HEK293T (cell line): Measurements from ENCODE around the gene GRID1.

Source experiments
- CTCF ChIA-PET: fragments of 350-600 bp; formaldehyde crosslinking; extraction: SDS; loops from one replicate; lab custom pipeline; 2021; ENCODE audit warnings: antibody characterized with exemption, inconsistent platforms; lab: Yijun Ruan, JAX
- POLR2A ChIA-PET: fragments of 350-600 bp; formaldehyde crosslinking; extraction: SDS; loops from one replicate; lab custom pipeline; 2020; ENCODE audit warnings: antibody characterized with exemption, inconsistent platforms; lab: Yijun Ruan, JAX
- DNase-seq: peaks from one replicate; pipeline ENCODE4 v3.0.0; 2012; ENCODE audit warnings: mixed read lengths; ENCODE audit errors: extremely low spot score
- ARNT ChIP-seq: fragments of 450-650 bp; IDR thresholded peaks from 2 replicates; pipeline ENCODE4 v1.6.1; 2017; ENCODE audit warnings: mild to moderate bottlenecking
- BHLHE40 ChIP-seq: fragments of 450-650 bp; IDR thresholded peaks from 2 replicates; pipeline ENCODE4 v1.6.1; 2016; ENCODE audit warnings: mild to moderate bottlenecking, moderate library complexity, borderline replicate concordance
- CTBP1 ChIP-seq: fragments of 450-650 bp; IDR thresholded peaks from 2 replicates; pipeline ENCODE4 v1.6.1; 2016; ENCODE audit warnings: borderline replicate concordance
- ELF4 ChIP-seq: fragments of 450-650 bp; IDR thresholded peaks from 2 replicates; pipeline ENCODE4 v1.6.1; 2017; ENCODE audit warnings: antibody characterized with exemption
- FOXA1 ChIP-seq: fragments of 450-650 bp; IDR thresholded peaks from 2 replicates; pipeline ENCODE4 v1.6.1; 2016; ENCODE audit warnings: mild to moderate bottlenecking
- FOXK2 ChIP-seq: fragments of 450-650 bp; IDR thresholded peaks from 2 replicates; pipeline ENCODE4 v1.6.1; 2016; ENCODE audit warnings: mild to moderate bottlenecking
- FOXM1 ChIP-seq: fragments of 450-650 bp; IDR thresholded peaks from 2 replicates; pipeline ENCODE4 v1.6.1; 2017; ENCODE audit warnings: mild to moderate bottlenecking, borderline replicate concordance
- HDGF ChIP-seq: fragments of 450-650 bp; IDR thresholded peaks from 2 replicates; pipeline ENCODE4 v1.6.1; 2017; ENCODE audit warnings: antibody characterized with exemption, borderline replicate concordance
- L3MBTL2 ChIP-seq: fragments of 450-650 bp; conservative IDR thresholded peaks from 2 replicates; pipeline ENCODE4 v1.6.1; 2016; ENCODE audit warnings: mild to moderate bottlenecking
- LEF1 ChIP-seq: fragments of 450-650 bp; IDR thresholded peaks from 2 replicates; pipeline ENCODE4 v1.6.1; 2017; ENCODE audit warnings: mild to moderate bottlenecking, borderline replicate concordance
- NFRKB ChIP-seq: fragments of 450-650 bp; IDR thresholded peaks from 2 replicates; pipeline ENCODE4 v1.6.1; 2016; ENCODE audit warnings: mild to moderate bottlenecking, moderate library complexity
- SP1 ChIP-seq: fragments of 450-650 bp; IDR thresholded peaks from 2 replicates; pipeline ENCODE4 v1.6.1; 2017
- SUZ12 ChIP-seq: fragments of 450-650 bp; IDR thresholded peaks from 2 replicates; pipeline ENCODE4 v1.6.1; 2016; ENCODE audit warnings: mild to moderate bottlenecking
- TARDBP ChIP-seq: fragments of 450-650 bp; IDR thresholded peaks from 2 replicates; pipeline ENCODE4 v1.6.1; 2016
- ZNF384 ChIP-seq: fragments of 450-650 bp; IDR thresholded peaks from 2 replicates; pipeline ENCODE4 v1.6.1; 2016
- TF ChIP-seq, protein P1 (sequence below): fragments of 450-650 bp; IDR thresholded peaks from 2 replicates; pipeline ENCODE4 v1.6.1; 2016

GRID1 gene

DNA sequence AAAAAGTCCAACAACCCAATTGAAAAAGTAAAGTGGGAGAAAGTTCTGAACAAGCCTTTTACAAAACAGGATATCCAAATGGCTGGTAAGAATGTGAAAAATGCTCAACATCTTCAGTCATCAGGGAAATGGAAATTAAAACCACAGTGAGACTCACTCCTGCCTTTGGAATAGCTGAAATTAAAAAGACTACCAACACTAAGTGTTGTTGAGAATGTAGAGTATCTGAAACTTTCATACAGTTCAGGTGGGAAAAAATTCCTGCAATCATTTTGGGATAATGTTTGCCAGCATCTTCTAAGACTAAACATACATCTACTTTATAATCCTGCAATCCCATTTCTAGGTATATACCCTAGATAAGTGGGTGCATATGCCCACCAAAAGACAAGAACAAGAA, 395.1 kb downstream of the GRID1 start:
- ChIA-PET POLR2A (no interaction called here), CTCF (no interaction called here)
- no peak for TF ChIP-seq BHLHE40
- TF ChIP-seq FOXK2, result no peak
- TF ChIP-seq L3MBTL2, result no peak
- TF ChIP-seq ARNT, result no peak
- no peak for TF ChIP-seq LEF1
- no peak for TF ChIP-seq CTBP1
- DNase-seq, result no peak

DNA sequence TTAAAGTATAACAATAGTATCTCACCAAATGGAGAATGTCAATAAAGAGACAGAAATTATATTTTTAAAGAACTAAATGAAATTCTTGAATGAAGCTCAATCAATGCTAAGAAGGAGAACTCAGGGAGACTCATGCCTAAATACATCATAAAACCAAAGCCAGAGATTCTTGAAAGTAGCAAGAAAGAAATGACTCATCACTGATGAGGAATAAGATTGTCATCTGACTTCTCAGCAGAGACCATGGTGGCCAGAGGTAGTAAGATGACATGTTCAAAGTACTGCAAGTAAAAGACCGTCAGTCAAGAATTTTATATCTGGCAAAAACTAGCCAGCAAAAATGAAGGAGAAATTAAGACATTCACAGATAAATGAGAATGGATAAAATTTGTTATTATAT, 399.0 kb downstream of the GRID1 start:
- no peak for DNase-seq
- CTCF ChIA-PET, result no interaction called here
- no peak for TF ChIP-seq SUZ12
- no peak for TF ChIP-seq BHLHE40
- TF ChIP-seq FOXK2, result no peak
- no peak for TF ChIP-seq SP1
- TF ChIP-seq L3MBTL2, result no peak
- TF ChIP-seq, protein P1, sequence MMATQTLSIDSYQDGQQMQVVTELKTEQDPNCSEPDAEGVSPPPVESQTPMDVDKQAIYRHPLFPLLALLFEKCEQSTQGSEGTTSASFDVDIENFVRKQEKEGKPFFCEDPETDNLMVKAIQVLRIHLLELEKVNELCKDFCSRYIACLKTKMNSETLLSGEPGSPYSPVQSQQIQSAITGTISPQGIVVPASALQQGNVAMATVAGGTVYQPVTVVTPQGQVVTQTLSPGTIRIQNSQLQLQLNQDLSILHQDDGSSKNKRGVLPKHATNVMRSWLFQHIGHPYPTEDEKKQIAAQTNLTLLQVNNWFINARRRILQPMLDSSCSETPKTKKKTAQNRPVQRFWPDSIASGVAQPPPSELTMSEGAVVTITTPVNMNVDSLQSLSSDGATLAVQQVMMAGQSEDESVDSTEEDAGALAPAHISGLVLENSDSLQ, result no peak
- no peak for TF ChIP-seq LEF1
- TF ChIP-seq ZNF384, result no peak
- no peak for TF ChIP-seq TARDBP
- no peak for TF ChIP-seq ARNT
- TF ChIP-seq CTBP1, result no peak
- no peak for TF ChIP-seq ELF4
- TF ChIP-seq NFRKB, result no peak
- no peak for TF ChIP-seq FOXM1
- TF ChIP-seq HDGF, result no peak
- no peak for TF ChIP-seq FOXA1
- POLR2A ChIA-PET, result no interaction called here

DNA sequence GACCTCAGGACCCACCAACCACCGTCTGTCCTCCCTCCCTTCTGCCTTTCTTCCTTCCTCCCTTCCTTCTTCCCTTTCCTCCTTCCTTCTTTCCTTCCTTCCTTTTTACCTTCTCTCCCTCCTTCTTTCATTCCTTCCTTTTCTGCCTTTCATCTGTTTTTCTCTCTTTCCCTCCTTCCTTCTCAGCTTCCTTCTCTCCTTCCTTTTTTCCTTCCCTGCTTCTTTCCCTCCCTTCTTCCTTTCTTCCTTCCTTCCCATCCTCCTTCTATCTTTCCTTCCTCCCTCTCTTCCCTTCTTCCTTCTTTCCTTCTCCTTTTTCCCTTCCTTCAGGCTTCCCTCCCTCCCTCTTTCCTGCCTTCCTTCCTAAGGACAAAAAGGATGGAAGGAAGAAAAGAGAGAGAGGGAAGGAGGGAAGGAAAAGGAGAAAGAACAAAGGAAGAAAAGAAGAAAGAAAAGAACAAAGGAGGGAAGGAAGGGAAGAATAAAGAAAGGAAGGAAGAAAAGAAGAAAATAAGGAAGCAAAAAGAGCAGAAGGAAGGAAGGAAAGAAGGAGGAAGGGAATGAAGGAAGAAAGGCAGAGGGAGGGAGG, 405.0 kb downstream of the GRID1 start:
- POLR2A ChIA-PET, result no interaction called here
- no peak for DNase-seq
- TF ChIP-seq SP1 (no peak), FOXK2 (no peak), L3MBTL2 (no peak), BHLHE40 (no peak)
- TF ChIP-seq, protein P1, result no peak
- CTCF ChIA-PET, result no interaction called here

DNA sequence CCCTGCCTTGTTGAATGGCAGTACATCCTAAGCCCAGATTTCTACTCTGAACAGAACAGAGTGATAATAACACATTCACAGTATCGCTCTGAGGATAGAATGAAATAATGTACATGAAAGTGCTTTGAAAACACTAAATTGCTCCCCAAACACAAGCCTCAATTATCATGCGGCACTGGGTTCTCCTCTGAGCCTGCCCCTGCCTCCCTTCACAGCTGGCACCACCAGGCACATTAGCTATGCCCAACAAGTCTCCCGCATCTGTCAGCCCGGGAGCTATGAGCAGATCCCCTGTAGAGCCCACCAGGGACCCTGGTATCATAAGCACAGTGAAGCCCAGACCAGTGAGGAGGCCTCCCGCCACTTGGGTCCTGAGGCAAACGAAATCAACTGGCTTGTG, 405.5 kb downstream of the GRID1 start:
- ChIA-PET POLR2A (no interaction called here), CTCF (no interaction called here)
- TF ChIP-seq L3MBTL2, result no peak
- TF ChIP-seq ELF4, result no peak
- no peak for TF ChIP-seq FOXA1
- TF ChIP-seq FOXM1, result no peak
- DNase-seq, result no peak

DNA sequence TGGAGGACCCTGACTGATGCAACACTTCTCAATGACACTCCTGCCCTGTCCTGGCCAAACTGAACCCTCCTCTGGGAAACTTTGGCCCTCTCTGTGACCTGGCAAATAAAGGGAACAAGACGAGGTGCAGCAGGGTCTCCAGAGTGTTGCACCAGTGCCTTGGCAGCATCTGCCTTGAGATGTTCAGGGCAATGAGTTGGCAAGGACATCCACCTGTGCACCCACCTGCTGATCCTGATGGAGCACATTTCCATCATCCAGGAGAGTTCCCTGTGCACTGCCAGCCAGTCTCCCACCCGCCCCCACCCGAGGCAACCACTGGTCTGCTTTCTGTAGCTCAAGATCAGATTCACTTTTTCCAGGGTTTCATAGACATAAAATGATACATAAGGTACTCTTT, 407.4 kb downstream of the GRID1 start:
- DNase-seq, result no peak
- POLR2A ChIA-PET, result no interaction called here
- TF ChIP-seq ZNF384, result no peak
- TF ChIP-seq L3MBTL2, result no peak
- TF ChIP-seq FOXA1, result no peak
- no peak for TF ChIP-seq SP1
- TF ChIP-seq CTBP1, result no peak
- no peak for TF ChIP-seq ARNT
- no peak for TF ChIP-seq SUZ12
- no peak for TF ChIP-seq TARDBP
- TF ChIP-seq FOXK2, result no peak
- CTCF ChIA-PET, result no interaction called here

DNA sequence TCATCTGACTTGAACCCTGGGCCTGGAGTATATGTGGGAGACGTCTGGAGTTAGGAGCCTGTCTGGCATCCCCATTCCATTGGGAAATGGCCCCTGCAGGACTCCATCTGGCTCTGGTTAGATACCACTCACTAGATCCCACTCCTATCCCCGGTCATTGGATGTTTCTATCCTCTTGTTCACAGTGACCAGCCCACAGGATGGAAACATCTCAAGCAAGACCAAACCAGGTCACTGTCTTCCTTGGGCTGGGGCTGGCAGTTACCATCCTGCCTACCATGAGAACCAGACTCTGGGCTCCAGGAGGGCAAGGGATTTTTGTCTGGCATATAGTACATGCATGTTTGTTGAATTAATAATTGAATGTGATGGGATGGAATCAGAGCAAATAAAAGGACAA, 415.7 kb downstream of the GRID1 start:
- no peak for DNase-seq
- ChIA-PET POLR2A (no interaction called here), CTCF (no interaction called here)
- no peak for TF ChIP-seq SUZ12
- TF ChIP-seq, protein P1, result no peak
- no peak for TF ChIP-seq TARDBP
- no peak for TF ChIP-seq L3MBTL2
- TF ChIP-seq CTBP1, result no peak

DNA sequence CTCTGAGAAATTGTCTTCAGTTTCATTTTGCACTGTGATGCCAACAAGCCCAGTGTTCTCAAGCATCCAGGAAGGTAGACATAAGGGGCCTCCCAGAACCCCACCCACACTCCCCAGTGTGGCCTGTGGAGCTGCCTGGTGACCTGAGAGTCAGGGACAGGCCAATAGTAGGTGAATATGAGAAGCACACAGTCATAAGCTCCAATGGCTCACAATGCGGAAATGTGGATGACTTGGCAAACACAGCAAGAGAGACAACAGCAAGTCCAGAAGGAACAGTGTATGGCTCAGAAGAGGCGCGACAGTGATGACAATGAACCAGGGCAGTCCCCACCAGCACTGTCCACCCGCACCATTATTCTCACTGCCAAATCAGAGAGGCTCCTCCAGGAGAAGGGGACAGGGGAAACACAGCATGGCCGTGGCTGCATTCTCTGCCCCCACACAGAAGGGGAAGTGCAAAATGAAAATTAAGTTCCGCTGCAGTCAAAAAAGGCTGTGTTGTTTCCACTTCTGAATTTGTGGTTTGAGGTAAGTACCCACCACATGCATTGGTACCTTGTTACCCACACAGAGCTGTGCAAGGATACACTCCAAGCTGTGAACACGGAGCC, 419.8 kb downstream of the GRID1 start:
- TF ChIP-seq TARDBP, result no peak
- TF ChIP-seq ELF4, result no peak
- TF ChIP-seq SUZ12, result no peak
- TF ChIP-seq HDGF, result no peak
- TF ChIP-seq LEF1, result no peak
- TF ChIP-seq NFRKB, result no peak
- no peak for TF ChIP-seq FOXA1
- no peak for TF ChIP-seq SP1
- POLR2A ChIA-PET, result no interaction called here
- DNase-seq, result no peak
- CTCF ChIA-PET, result no interaction called here
